Peyer's patch (tissue), 4 donors: ENCODE measurements around the gene ERO1B.

Experiments
- CTCF ChIP-seq, 6 experiments: fragments of 450-650 bp in 4 of 6; fragments of 200-600 bp in 2 of 6; sonication (generic) in 1 of 6; IDR thresholded peaks; one replicate each; pipeline ENCODE4 v1.5.1; 2017 to 2019; ENCODE audit warnings: antibody characterized with exemption in 6 of 6, mild to moderate bottlenecking in 3 of 6, moderate library complexity in 1 of 6
- POLR2A ChIP-seq, 2 donors: fragments of 450-650 bp; IDR thresholded peaks; one replicate each; pipeline ENCODE4 v1.5.1; 2017; ENCODE audit warnings: antibody characterized with exemption in 2 of 2, mild to moderate bottlenecking in 2 of 2, moderate library complexity in 2 of 2

GRCh38 chr1:236308827-236309226, 27.1 kb upstream of the ERO1B start:
- TF ChIP-seq CTCF (IDR thresholded peaks at IDR 0.05) = no peak
- no peak for TF ChIP-seq POLR2A (IDR thresholded peaks at IDR 0.05)
